Activated T-helper 17 cell treated with anti-CD3 and anti-CD28 coated beads, Interleukin-2, amount 50 U/mL, for 72 hours (primary cell): Measurements from ENCODE around the gene ETV7. TPM values are rescaled to one million over a fixed set of nuclear protein-coding genes. Genes with fewer than 3 reads are reported as not detected.
"Not testable (repeated sequence)": the region's sequence is repeated elsewhere in the genome, so short reads cannot be mapped to it uniquely, and the experiment has no call there.

ENCODE experiments used
- ATAC-seq: fragments of 150-1000 bp; cut with Tn5 transposase; replicated peaks from 2 replicates; pipeline ENCODE4 v1.10.0; 2021; ENCODE audit warnings: mild to moderate bottlenecking, moderate library complexity
- H3K27ac Mint-ChIP-seq: one replicate; pipeline ENCODE4 v1.8.0; 2022; ENCODE audit warnings: mixed read lengths
- H3K27me3 Mint-ChIP-seq: one replicate; pipeline ENCODE4 v1.8.0; 2022; ENCODE audit warnings: mixed read lengths
- H3K36me3 Mint-ChIP-seq: one replicate; pipeline ENCODE4 v1.8.0; 2022; ENCODE audit warnings: low read depth, mild to moderate bottlenecking, mixed read lengths
- H3K4me1 Mint-ChIP-seq: one replicate; pipeline ENCODE4 v1.8.0; 2022; ENCODE audit warnings: mixed read lengths
- H3K4me3 Mint-ChIP-seq: one replicate; pipeline ENCODE4 v1.8.0; 2022; ENCODE audit warnings: mild to moderate bottlenecking, mixed read lengths
- H3K9me3 Mint-ChIP-seq: one replicate; pipeline ENCODE4 v1.8.0; 2022; ENCODE audit warnings: mixed read lengths
- total RNA-seq, 2 donors: library from RNA; stranded (reverse); gene quantifications; one replicate each; pipeline ENCODE4 v1.2.3, GENCODE V29; 2022

Gene ETV7
- 10 to 100 TPM in 1 of 2 donors, 1 to 10 TPM in 1; 2.6 to 16.9 TPM for total RNA-seq

DNA sequence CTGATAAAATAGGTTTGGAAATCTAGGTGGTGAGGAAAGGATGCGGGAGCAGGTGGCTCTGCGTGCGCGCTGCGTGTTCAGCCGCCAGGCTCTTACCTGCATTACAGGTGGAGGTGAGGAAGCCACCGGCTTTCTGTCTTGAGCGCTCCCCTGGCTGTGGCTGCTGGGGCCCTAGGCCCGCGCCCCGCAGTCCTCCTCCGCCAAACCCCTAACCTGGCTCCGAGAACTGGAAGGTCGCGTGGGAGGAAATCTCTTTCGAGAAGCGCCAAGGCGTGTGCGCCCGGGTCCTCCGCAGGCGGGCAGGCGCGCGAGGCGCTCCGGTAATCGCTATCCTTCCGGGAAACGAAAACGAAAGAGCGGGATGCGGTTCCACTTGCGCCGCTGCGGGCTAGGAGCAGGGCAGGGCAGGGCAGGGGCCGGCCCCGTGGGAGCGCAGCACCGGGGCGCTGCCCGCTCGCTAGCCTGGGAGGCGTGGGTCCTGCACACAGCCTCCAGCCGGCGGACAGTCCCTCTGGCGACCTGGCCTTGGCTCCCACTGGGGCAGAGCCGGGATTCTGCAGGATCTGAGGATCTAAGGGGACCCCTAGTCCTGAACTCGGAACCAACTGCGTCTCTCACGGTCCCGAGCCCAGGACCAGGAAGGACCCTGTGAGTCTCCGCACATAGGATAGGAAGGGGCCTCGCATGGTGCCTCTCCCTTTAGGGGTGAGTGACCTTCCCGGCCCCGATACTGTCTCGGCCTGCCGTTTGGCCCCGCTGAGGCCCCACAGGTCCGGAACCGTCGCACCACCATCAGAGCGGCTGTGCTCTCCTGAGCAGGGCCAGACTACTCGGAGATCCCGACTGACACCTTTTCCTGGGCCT lies at the start of gene ETV7:
TSS of gene ETV7 (minus strand) at position 230 of the 864 bp plus-strand sequence. CDS start at position 102, 128 bp downstream.
- peak within 1 kb of the TSS; percentile 97 for H3K4me3 Mint-ChIP-seq
- peak within 1 kb of the TSS; percentile 90 for H3K27ac Mint-ChIP-seq
- H3K27me3 Mint-ChIP-seq = peaks cover 15% of the 10 kb centered on the region
- H3K4me1 Mint-ChIP-seq = peaks cover 20% of the 10 kb centered on the region
- peak; percentile 58 for ATAC-seq
- peaks cover 3% of the 10 kb centered on the region for H3K9me3 Mint-ChIP-seq
- no peaks in the 10 kb centered on the region for H3K36me3 Mint-ChIP-seq

DNA sequence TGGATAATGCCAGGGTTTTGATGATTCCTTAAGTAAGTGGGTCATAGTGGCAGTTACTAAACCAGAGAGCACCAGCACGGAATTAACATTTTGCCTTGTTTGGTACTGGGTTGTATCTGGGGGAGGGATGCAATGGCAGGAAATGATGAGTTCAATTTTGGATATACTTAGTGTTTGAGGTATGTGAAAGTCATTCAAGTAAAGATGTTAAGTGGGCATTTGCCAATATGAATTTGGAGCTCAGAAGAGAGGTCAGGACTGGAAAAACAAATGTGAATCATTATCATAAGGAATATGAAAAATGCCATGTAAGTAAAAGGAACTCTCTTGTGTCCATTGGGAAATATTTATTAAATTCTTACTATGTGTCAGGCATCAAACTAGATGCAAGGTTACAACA lies 49.0 kb upstream of the ETV7 start:
- H3K9me3 Mint-ChIP-seq = no peaks in the 10 kb centered on the region
- no peaks in the 10 kb centered on the region for H3K27me3 Mint-ChIP-seq
- peaks cover 18% of the 10 kb centered on the region for H3K4me1 Mint-ChIP-seq
- H3K36me3 Mint-ChIP-seq = no peaks in the 10 kb centered on the region
- H3K27ac Mint-ChIP-seq = peak overlapping the region; percentile 7
- peak overlapping the region; percentile 1 for H3K4me3 Mint-ChIP-seq
- peak; percentile 39 for ATAC-seq

DNA sequence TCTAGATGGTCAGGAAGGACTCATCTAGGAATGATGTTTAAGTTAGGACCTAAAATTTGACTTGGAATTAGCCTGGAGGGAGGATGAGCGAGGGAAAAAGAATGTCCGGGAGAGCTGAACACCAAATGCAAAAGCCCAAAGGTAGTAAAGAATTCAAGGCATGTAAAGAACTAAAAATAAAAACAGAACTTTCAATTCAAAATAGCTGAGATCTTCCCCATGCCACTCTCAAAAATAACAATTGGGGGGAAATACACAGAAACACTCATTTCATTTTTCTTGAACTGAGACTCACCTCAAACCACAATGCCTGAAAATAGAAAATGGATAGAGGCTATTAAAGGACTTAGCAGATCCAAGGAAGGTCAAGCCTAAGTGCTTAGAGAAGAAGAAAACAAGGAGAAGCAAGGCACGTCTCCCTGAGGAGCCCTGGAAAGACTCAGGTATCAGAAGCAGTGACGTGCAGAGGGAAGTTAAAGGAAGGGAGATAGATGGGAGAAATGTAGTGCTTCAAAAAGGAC lies 44.7 kb upstream of the ETV7 start:
- H3K4me1 Mint-ChIP-seq = peaks cover 13% of the 10 kb centered on the region

DNA sequence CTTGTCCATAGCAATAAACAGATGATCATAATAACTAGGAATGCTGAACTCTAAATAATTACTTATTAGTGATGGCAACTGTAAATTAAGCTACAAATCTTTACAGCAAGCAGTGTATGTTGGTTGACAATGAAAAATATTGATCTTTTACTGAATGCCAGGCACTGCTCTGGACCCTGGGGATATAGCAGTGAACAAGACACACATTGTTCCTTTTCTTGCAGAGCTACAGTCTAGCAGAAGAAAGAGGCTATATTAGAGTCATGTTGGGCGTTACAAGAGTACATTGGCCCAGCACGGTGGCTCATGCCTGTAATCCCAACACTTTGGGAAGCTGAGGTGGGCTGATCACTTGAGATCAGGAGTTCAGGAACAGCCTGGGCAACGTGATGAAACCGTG lies 43.7 kb upstream of the ETV7 start:
- no peak overlapping the region for H3K4me3 Mint-ChIP-seq
- no peak for ATAC-seq
- no peak overlapping the region for H3K27ac Mint-ChIP-seq
- H3K36me3 Mint-ChIP-seq = no peaks in the 10 kb centered on the region
- no peaks in the 10 kb centered on the region for H3K27me3 Mint-ChIP-seq
- peaks cover 7% of the 10 kb centered on the region for H3K4me1 Mint-ChIP-seq
- H3K9me3 Mint-ChIP-seq = no peaks in the 10 kb centered on the region

More for the DNA sequence above, 44.7 kb upstream of the ETV7 start:
- no peak overlapping the region for H3K4me3 Mint-ChIP-seq
- H3K27me3 Mint-ChIP-seq = no peaks in the 10 kb centered on the region
- peak overlapping the region; percentile 28 for H3K27ac Mint-ChIP-seq
- H3K36me3 Mint-ChIP-seq = no peaks in the 10 kb centered on the region
- no peaks in the 10 kb centered on the region for H3K9me3 Mint-ChIP-seq
- no peak for ATAC-seq

DNA sequence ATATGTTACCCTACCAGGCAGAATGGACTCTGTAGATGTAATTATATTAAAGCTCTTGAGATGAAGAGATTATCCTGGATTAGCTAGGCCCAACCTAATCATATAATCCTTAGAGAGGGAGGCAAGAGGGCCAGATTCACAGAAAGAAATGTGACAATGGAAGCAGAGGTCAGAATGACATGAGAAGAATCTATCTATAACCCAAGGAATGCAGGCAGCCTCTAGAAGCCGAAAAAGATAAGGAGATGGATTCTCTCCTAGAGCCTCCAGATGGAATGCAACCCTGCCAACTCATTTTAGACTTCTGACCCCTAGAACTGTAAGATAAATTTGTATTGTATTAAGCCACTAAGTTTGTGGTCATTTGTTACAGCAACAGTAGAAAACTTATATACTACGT lies 42.9 kb upstream of the ETV7 start:
- H3K9me3 Mint-ChIP-seq = no peaks in the 10 kb centered on the region
- H3K36me3 Mint-ChIP-seq = no peaks in the 10 kb centered on the region
- ATAC-seq = no peak
- H3K27ac Mint-ChIP-seq = no peak overlapping the region
- peaks cover 6% of the 10 kb centered on the region for H3K4me1 Mint-ChIP-seq
- no peak overlapping the region for H3K4me3 Mint-ChIP-seq
- no peaks in the 10 kb centered on the region for H3K27me3 Mint-ChIP-seq

DNA sequence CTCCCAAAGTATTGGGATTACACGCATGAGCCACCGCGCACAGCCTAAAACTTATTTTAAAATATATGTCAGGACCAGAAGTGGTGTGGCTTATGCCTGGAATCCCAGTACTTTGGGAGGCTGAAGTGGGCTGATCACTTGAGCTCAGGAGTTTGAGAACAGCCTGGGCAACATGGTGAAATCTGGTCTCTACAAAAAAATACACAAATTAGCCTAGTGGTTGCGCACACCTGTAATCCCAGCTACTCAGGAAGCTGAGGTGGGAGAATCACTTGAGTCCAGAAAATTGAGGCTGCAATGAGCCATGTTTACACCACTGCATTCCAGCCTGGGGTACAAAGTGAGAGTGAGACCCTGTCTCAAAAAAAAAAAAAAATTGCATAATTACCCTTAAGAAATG lies 41.4 kb upstream of the ETV7 start:
- H3K9me3 Mint-ChIP-seq = no peaks in the 10 kb centered on the region
- no peaks in the 10 kb centered on the region for H3K27me3 Mint-ChIP-seq
- ATAC-seq = peak; percentile 40
- H3K4me3 Mint-ChIP-seq = no peak overlapping the region
- peaks cover 8% of the 10 kb centered on the region for H3K4me1 Mint-ChIP-seq
- H3K36me3 Mint-ChIP-seq = no peaks in the 10 kb centered on the region
- H3K27ac Mint-ChIP-seq = no peak overlapping the region

DNA sequence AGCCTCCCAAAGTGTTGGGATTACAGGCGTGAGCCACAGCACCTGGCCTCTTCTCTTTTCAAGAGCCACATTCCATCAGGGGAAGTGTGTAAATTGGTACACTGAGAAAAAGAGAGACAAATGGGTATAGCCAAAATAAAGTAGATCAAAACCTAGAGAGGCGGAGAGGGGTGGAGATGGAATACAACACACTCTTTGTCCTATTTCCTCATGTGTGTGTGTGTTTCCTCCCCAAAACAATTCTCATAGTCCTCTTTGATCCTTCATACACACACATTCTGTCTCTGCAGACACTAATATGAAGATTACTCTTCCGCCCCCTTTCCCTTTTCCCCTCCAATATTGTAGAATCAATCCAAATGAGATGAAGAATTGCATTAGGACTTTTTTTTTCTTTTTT lies 39.2 kb upstream of the ETV7 start:
- Mint-ChIP-seq H3K9me3 (no peaks in the 10 kb centered on the region), H3K27ac (no peak overlapping the region), H3K27me3 (no peaks in the 10 kb centered on the region), H3K36me3 (no peaks in the 10 kb centered on the region), H3K4me3 (no peak overlapping the region), H3K4me1 (peaks cover 12% of the 10 kb centered on the region)
- ATAC-seq = no peak

DNA sequence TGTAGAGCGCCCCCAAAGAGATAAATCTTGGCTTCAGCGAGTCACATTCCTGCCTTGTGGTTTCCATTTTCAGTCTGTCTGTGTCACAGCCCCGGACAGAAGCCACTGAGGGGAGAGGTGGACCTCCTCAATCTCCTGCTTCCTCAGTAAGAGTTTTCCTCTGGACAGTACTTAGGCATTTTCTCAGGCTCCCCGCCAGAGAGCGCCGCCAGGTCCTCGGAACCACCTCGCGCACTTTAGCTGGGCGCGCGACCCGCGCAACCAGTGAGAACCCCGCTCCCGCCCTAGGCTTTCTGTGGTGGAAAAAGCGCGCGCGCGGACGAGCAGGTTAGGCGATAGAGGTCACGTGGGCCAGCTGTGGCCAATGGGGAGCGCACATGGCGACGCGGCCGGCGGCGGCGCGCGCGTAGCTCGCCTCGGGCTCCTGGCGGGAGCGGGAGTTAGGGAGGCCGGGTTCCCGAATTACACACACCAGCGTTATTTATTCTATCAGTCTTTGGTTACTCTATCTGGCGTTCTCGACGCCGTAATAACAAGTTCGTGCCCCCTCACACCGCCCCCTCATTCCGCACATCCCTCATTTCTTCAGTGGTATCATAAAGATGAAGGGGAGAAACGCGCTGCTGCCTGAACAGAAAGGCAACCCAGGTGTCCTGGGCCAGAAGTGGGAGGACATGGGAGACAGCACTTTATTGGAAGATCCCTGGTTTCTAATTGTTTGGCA lies 35.8 kb upstream of the ETV7 start:
- peak overlapping the region; percentile 86 for H3K27ac Mint-ChIP-seq
- no peaks in the 10 kb centered on the region for H3K36me3 Mint-ChIP-seq
- H3K27me3 Mint-ChIP-seq = no peaks in the 10 kb centered on the region
- H3K4me3 Mint-ChIP-seq = peak overlapping the region; percentile 87
- H3K4me1 Mint-ChIP-seq = peaks cover 12% of the 10 kb centered on the region
- H3K9me3 Mint-ChIP-seq = no peaks in the 10 kb centered on the region
- ATAC-seq = peak; percentile 98

DNA sequence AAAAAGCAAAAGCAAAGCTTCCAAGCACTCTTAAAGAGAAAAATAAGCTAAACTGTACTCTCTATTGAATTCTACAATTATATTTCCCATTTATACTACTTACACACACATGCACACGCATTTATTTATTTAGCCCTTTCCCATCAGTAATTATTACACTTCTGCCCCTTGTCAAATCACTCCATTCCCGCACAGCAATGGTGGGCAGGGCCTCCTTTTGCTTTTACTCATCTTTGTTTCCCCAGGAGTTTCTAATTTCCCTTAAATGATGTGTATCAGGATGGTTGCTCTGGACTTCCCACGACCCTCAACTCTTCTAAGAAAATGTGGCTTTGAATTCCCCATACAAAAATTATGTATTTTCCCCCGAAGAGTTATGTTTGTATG lies 35.2 kb upstream of the ETV7 start:
- Mint-ChIP-seq H3K27me3 (no peaks in the 10 kb centered on the region), H3K4me3 (peak overlapping the region; percentile 87), H3K27ac (peak overlapping the region; percentile 86), H3K36me3 (no peaks in the 10 kb centered on the region), H3K9me3 (no peaks in the 10 kb centered on the region), H3K4me1 (peaks cover 12% of the 10 kb centered on the region)
- peak; percentile 4 for ATAC-seq

DNA sequence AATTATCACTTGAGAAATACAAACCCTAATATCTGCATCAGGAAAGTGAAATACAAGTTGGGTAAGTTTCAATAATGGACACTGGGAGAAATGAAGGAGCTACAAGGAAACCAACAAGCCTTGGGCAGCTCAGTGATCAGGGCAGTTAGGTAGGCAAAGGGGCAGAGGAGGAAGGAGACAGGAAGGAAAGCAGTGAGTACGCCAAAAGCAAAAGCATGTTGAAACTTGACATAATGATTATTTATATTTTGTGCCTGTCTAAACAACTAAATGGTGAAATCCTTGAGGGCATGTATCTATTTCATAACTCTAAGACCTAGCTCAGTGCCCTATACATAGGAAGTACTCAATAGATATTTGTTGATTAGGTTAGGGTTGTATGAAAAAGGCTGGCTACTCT lies 31.8 kb upstream of the ETV7 start:
- H3K27ac Mint-ChIP-seq = no peak overlapping the region
- H3K27me3 Mint-ChIP-seq = no peaks in the 10 kb centered on the region
- no peaks in the 10 kb centered on the region for H3K36me3 Mint-ChIP-seq
- H3K4me3 Mint-ChIP-seq = no peak overlapping the region
- peaks cover 12% of the 10 kb centered on the region for H3K4me1 Mint-ChIP-seq
- no peaks in the 10 kb centered on the region for H3K9me3 Mint-ChIP-seq
- ATAC-seq = no peak

DNA sequence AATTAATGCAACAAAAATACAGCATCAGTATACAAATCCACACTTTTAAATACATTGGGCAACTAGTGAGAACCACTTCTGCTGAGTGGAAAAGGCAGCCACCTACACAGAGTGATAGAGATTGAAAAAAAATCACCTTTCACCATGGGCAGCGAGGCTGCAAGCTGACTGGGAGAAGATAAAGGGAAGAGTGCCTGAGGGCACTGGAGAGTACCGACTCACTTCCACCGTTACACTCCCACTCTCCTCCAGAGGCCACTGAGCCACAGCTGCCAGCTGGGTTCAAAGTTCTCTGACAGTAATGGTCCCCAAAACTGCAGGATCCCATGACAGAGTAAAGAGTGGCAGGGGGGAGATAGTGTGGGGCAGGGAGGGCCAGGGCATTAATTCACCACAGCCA lies 31.1 kb upstream of the ETV7 start:
- no peaks in the 10 kb centered on the region for H3K36me3 Mint-ChIP-seq
- no peaks in the 10 kb centered on the region for H3K9me3 Mint-ChIP-seq
- ATAC-seq = no peak
- no peak overlapping the region for H3K4me3 Mint-ChIP-seq
- peaks cover 7% of the 10 kb centered on the region for H3K4me1 Mint-ChIP-seq
- no peaks in the 10 kb centered on the region for H3K27me3 Mint-ChIP-seq
- H3K27ac Mint-ChIP-seq = no peak overlapping the region

DNA sequence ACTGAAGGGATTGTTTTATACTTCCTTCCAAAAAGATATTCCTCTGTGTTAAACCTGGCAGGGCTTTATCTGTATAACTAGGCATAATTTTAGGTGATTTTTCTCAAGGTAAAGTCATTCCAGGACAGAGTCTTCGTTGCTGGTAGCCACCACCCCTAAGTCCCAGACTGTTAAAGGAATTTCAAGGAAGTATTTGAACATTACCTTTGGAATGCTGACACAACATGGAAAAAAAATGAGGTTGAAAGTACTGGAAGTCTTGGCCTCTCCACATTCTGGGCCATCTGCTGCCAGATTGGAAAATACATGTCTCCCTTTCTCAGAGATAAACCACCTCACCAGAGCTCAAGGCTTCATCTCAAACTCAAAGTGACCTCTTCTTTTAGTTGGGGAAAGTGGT lies 27.0 kb upstream of the ETV7 start:
- Mint-ChIP-seq H3K4me3 (no peak overlapping the region), H3K4me1 (no peaks in the 10 kb centered on the region), H3K27ac (no peak overlapping the region), H3K9me3 (no peaks in the 10 kb centered on the region), H3K36me3 (no peaks in the 10 kb centered on the region), H3K27me3 (peaks cover 3% of the 10 kb centered on the region)
- ATAC-seq = no peak

DNA sequence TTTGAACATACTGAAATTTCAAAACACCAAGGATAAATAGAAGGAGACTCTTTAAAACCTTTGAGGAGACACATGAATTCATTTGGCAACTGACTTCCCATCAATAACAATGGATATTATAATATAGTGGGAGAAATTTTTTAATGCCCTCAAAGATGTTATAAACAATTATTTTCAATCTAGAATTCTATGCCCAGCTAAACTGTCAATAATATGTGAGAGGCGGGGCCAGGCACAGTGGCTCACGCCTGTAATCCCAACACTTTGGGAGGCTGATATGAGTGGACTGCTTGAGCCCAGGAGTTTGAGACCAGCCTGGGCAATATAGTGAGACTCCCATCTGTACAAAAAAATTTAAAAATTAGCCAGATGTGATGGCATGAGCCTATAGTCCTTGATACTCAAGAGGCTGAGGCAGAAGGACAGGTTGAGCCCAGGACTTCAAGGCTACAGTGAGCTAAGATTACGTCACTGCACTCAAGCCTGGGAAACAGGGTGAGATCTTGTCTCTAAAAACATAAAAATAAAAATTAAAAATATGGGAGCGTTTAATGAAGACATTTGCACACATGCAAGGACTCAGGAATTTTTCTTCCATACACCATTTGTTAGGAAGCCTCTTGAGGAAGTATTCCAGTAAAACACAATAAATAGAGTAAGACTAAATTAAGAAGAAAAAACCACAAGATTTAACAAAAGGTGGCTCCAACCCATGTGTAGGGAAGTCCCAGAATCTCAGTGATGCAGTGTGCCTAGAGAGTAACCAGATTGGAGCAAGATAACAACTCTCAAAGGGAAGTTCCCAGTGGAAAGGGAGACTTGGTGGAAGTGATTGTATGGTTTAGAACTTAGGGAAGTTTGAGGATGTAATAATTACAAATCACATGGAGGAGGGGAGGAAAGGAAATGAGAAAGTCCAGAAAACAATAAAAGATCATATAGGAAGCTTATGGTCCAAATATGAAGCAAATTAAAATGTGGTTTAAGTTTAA lies 26.3 kb upstream of the ETV7 start:
- no peak overlapping the region for H3K27ac Mint-ChIP-seq
- H3K4me3 Mint-ChIP-seq = no peak overlapping the region
- H3K4me1 Mint-ChIP-seq = no peaks in the 10 kb centered on the region
- H3K9me3 Mint-ChIP-seq = no peaks in the 10 kb centered on the region
- no peaks in the 10 kb centered on the region for H3K36me3 Mint-ChIP-seq
- no peak for ATAC-seq
- peaks cover 3% of the 10 kb centered on the region for H3K27me3 Mint-ChIP-seq

DNA sequence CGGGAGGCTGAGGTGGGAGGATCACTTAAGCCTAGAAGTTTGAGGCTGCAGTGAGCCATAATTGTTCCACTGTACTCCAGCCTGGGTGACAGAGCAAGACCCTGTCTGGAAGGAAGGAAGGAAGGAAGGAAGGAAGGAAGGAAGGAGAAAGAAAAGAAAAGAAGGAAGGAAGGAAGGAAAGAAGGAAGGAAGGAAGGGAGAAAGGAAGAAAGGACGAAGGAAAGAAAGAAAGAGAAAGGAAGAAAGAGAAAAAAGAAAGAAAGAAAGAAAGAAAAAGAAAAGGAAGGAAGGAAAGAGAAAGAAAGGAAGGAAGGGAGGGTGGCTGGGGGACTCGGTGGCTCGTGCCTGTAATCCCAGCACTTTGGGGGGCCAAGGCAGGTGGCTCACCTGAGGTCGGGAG lies 22.2 kb upstream of the ETV7 start:
- H3K4me3 Mint-ChIP-seq, H3K36me3 Mint-ChIP-seq, H3K9me3 Mint-ChIP-seq, H3K27me3 Mint-ChIP-seq, H3K4me1 Mint-ChIP-seq, ATAC-seq: not testable (repeated sequence)
- peak overlapping the region; percentile 49 for H3K27ac Mint-ChIP-seq
